ENCODE data around the gene UACA. TPM values are rescaled to one million over a fixed set of nuclear protein-coding genes. Genes with fewer than 3 reads are reported as not detected.

The UACA gene
- total RNA-seq, 1 experiment from 2014 or later = 141 TPM

DNA sequence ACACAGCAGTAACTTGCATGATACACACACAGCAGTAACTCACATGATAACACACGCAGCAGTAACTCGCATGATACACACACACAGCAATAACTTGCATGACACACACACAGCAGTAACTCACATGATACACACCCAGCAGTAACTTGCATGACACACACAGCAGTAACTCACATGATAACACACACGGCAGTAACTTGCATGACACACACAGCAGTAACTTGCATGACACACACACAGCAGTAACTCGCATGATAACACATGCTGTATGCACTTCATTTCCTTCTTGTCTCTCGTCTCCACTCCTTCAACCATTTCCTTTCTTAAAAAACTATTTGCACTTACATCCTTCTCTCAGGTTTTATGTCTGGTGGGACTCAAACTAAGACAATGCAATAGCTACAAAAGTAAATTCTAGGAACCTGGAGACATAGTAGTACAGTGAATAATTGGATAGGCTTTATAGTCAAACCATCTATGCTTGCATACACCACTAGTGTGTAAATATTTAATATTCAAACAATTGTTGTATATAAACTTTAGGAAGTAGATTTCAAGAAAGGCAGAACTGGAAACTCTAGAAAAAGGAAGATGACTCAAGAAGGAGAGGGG, 130.8 kb downstream of the UACA start:
- H3K4me1 Mint-ChIP-seq (ENCODE audit: low read depth, unreplicated experiment) = peaks cover 40% of the 10 kb centered on the region
- POLR2A ChIA-PET = no interaction called here
- TF ChIP-seq, protein P1, sequence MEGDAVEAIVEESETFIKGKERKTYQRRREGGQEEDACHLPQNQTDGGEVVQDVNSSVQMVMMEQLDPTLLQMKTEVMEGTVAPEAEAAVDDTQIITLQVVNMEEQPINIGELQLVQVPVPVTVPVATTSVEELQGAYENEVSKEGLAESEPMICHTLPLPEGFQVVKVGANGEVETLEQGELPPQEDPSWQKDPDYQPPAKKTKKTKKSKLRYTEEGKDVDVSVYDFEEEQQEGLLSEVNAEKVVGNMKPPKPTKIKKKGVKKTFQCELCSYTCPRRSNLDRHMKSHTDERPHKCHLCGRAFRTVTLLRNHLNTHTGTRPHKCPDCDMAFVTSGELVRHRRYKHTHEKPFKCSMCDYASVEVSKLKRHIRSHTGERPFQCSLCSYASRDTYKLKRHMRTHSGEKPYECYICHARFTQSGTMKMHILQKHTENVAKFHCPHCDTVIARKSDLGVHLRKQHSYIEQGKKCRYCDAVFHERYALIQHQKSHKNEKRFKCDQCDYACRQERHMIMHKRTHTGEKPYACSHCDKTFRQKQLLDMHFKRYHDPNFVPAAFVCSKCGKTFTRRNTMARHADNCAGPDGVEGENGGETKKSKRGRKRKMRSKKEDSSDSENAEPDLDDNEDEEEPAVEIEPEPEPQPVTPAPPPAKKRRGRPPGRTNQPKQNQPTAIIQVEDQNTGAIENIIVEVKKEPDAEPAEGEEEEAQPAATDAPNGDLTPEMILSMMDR (IDR thresholded peaks at IDR 0.05; ENCODE audit: insufficient read depth in 1 of 2, low read depth in 1 of 2, low read length in 1 of 2, severe bottlenecking in 1 of 2, unreplicated experiment in 1 of 2) = no peak
- no TSS peak for BruUV-seq (replicated peaks)
- CTCF ChIA-PET = interaction anchor here (1.0 to 2.3 kb wide), 3 partner anchors 27 to 116 kb away, joined by 3 to 12 read pairs (median 4); no protein-coding TSS in a partner anchor
- Histone ChIP-seq H3K4me1 (peaks cover 38% of the 10 kb centered on the region), H3K36me3 (ENCODE audit: control insufficient read depth, insufficient read depth, low read length) (no peaks in the 10 kb centered on the region), H3K27me3 (replicated peaks; ENCODE audit: control insufficient read depth, insufficient read depth, low read length) (no peaks in the 10 kb centered on the region), H3K9me3 (no peaks in the 10 kb centered on the region), H3K4me3 (ENCODE audit: low read depth, low read length) (no peak overlapping the region)
- intact Hi-C loops (cut with micrococcal nuclease; ENCODE audit: unreplicated experiment) = loop anchor here (1.0 to 2.0 kb wide), 3 partner anchors 15 to 48 kb away; no protein-coding TSS in a partner anchor
- H3K27ac Mint-ChIP-seq (ENCODE audit: unreplicated experiment) = peak overlapping the region; percentile 80
- H3K27me3 Mint-ChIP-seq (ENCODE audit: insufficient read depth, unreplicated experiment) = no peaks in the 10 kb centered on the region
- H3K36me3 Mint-ChIP-seq (ENCODE audit: insufficient read depth, unreplicated experiment) = peaks cover 6% of the 10 kb centered on the region
- H3K9me3 Mint-ChIP-seq (ENCODE audit: unreplicated experiment) = no peaks in the 10 kb centered on the region
- peak overlapping the region; percentile 44 for H3K4me3 Mint-ChIP-seq (ENCODE audit: unreplicated experiment)
- no peak for DNase-seq

GRCh38 chr15:70632079-70632478, 131.3 kb downstream of the UACA start:
- intact Hi-C loops (cut with micrococcal nuclease; ENCODE audit: unreplicated experiment) = loop anchor here (2.0 kb wide), 1 partner anchor 47 kb away; no protein-coding TSS in a partner anchor
- ChIA-PET POLR2A (no interaction called here), CTCF (interaction anchor here (2.3 kb wide), 1 partner anchor 63 kb away, joined by 12 read pairs; no protein-coding TSS in a partner anchor)
- H3K9me3 ChIP-seq = no peaks in the 10 kb centered on the region
- H3K4me3 ChIP-seq (ENCODE audit: low read depth, low read length) = no peak overlapping the region
- no peaks in the 10 kb centered on the region for H3K36me3 ChIP-seq (ENCODE audit: control insufficient read depth, insufficient read depth, low read length)
- BruUV-seq (replicated peaks) = no TSS peak
- Mint-ChIP-seq H3K27me3 (ENCODE audit: insufficient read depth, unreplicated experiment) (no peaks in the 10 kb centered on the region), H3K36me3 (ENCODE audit: insufficient read depth, unreplicated experiment) (peaks cover 6% of the 10 kb centered on the region), H3K4me1 (ENCODE audit: low read depth, unreplicated experiment) (peaks cover 40% of the 10 kb centered on the region), H3K4me3 (ENCODE audit: unreplicated experiment) (no peak overlapping the region), H3K9me3 (ENCODE audit: unreplicated experiment) (no peaks in the 10 kb centered on the region), H3K27ac (ENCODE audit: unreplicated experiment) (no peak overlapping the region)
- peaks cover 38% of the 10 kb centered on the region for H3K4me1 ChIP-seq
- TF ChIP-seq, protein P1 (IDR thresholded peaks at IDR 0.05; ENCODE audit: insufficient read depth in 1 of 2, low read depth in 1 of 2, low read length in 1 of 2, severe bottlenecking in 1 of 2, unreplicated experiment in 1 of 2) = no peak
- DNase-seq = no peak
- H3K27me3 ChIP-seq (replicated peaks; ENCODE audit: control insufficient read depth, insufficient read depth, low read length) = no peaks in the 10 kb centered on the region

DNA sequence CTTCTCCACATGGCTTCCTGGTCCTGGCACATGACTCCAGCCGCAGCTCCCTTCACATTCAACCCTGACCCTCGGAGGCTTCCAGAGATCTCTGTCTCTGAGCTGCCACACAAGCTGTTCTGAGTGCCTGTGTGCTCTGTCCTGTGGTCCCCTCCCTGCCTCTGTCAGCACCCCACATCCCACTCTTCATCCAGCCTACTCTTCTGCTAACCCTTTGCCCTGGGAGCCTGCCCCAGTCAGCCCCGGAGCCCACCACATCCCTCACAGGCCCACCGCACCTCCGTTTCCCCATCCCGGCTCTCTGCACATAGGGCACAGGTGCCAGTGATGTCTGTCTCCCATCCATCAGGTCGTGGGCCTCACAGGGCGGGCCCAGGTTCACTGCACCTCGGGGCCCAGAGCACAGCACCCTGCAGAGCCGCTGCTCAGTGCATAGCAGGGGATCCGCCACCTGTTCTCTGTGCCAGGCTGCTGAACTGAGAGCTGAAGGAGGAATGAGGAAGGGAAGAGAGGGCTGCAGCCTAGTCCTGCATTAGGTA, 133.6 kb downstream of the UACA start:
- no peaks in the 10 kb centered on the region for H3K9me3 ChIP-seq
- H3K4me3 ChIP-seq (ENCODE audit: low read depth, low read length) = no peak overlapping the region
- TF ChIP-seq, protein P1 (IDR thresholded peaks at IDR 0.05; ENCODE audit: insufficient read depth in 1 of 2, low read depth in 1 of 2, low read length in 1 of 2, severe bottlenecking in 1 of 2, unreplicated experiment in 1 of 2) = no peak
- intact Hi-C loops (cut with micrococcal nuclease; ENCODE audit: unreplicated experiment) = no loop called here
- Mint-ChIP-seq H3K4me1 (ENCODE audit: low read depth, unreplicated experiment) (peaks cover 33% of the 10 kb centered on the region), H3K36me3 (ENCODE audit: insufficient read depth, unreplicated experiment) (peaks cover 6% of the 10 kb centered on the region), H3K4me3 (ENCODE audit: unreplicated experiment) (no peak overlapping the region), H3K9me3 (ENCODE audit: unreplicated experiment) (no peaks in the 10 kb centered on the region), H3K27ac (ENCODE audit: unreplicated experiment) (no peak overlapping the region), H3K27me3 (ENCODE audit: insufficient read depth, unreplicated experiment) (no peaks in the 10 kb centered on the region)
- H3K36me3 ChIP-seq (ENCODE audit: control insufficient read depth, insufficient read depth, low read length) = no peaks in the 10 kb centered on the region
- BruUV-seq (replicated peaks) = no TSS peak
- peaks cover 29% of the 10 kb centered on the region for H3K4me1 ChIP-seq
- no peaks in the 10 kb centered on the region for H3K27me3 ChIP-seq (replicated peaks; ENCODE audit: control insufficient read depth, insufficient read depth, low read length)
- DNase-seq = no peak
- POLR2A ChIA-PET = no interaction called here
- CTCF ChIA-PET = no interaction called here

Data from Caco-2 (cell line).